ENCODE measurements around the gene DCUN1D2.
"Not testable (repeated sequence)": the region's sequence is repeated elsewhere in the genome, so short reads cannot be mapped to it uniquely, and the experiment has no call there.

Gene DCUN1D2

GRCh38 chr13:113441661-113442060 lies 48.9 kb downstream of the DCUN1D2 start:
- H3K4me3 ChIP-seq (replicated peaks; ENCODE audit: low read depth, low read length), result no peak overlapping the region
- no peak for TF ChIP-seq CTCF (IDR thresholded peaks at IDR 0.05; ENCODE audit: low read depth, low read length, missing control alignments)
- no peak for DNase-seq (ENCODE audit: extremely low read depth, low read depth)

DNA sequence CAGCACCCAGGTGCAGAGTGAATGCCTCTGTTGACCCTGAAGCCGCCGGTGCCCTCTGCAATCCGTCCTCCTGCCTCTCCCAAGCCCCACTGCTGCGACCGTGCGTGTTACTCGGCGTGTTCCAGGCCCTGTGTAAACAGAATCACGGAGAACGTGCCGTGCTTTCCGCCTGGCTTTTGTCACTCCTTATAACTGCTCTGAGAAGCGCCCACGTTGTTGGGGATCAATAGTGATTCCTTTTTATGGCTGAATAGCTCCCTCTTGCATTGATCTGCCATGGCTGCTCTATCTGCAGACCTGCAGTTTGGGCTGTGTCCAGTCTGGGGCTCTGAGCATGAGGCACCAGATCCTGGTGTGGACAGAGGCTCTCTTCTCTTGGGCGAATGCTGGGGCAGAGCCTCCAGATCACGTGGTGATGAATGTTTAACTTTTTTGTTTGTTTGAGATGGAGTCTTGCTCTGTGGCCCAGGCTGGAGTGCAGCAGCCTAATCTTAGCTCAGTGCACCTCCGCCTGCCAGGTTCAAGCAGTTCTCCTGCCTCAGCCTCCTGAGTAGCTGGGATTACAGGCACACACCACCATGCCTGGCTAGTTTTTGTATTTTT lies 53.0 kb downstream of the DCUN1D2 start:
- no peak for DNase-seq (ENCODE audit: extremely low read depth, low read depth)
- no peak overlapping the region for H3K4me3 ChIP-seq (replicated peaks; ENCODE audit: low read depth, low read length)
- no peak for TF ChIP-seq CTCF (IDR thresholded peaks at IDR 0.05; ENCODE audit: low read depth, low read length, missing control alignments)

DNA sequence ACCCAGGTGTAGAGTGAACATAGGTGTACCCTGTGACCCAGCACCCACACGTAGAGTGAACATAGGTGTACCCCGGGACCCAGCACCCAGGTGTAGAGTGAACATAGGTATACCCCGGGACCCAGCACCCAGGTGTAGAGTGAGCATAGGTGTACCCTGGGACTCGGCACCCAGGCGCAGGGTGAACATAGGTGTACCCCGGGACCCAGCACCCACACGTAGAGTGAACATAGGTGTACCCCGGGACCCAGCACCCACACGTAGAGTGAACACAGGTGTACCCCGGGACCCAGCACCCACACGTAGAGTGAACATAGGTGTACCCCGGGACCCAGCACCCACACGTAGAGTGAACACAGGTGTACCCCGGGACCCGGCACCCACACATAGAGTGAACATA lies 53.6 kb downstream of the DCUN1D2 start:
- DNase-seq (ENCODE audit: extremely low read depth, low read depth); H3K4me3 ChIP-seq (replicated peaks; ENCODE audit: low read depth, low read length): not testable (repeated sequence)

DNA sequence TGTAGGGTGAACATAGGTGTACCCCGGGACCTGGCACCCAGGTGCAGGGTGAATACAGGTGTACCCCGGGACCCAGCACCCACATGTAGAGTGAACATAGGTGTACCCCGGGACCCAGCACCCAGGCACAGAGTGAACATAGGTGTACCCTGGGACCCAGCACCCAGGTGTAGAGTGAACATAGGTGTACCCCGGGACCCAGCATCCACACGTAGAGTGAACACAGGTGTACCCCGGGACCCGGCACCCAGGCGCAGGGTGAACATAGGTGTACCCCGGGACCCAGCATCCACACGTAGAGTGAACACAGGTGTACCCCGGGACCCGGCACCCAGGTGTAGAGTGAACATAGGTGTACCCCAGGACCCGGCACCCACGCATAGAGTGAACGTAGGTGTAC lies 54.6 kb downstream of the DCUN1D2 start:
- not testable (repeated sequence) for H3K4me3 ChIP-seq (replicated peaks; ENCODE audit: low read depth, low read length); DNase-seq (ENCODE audit: extremely low read depth, low read depth)

DNA sequence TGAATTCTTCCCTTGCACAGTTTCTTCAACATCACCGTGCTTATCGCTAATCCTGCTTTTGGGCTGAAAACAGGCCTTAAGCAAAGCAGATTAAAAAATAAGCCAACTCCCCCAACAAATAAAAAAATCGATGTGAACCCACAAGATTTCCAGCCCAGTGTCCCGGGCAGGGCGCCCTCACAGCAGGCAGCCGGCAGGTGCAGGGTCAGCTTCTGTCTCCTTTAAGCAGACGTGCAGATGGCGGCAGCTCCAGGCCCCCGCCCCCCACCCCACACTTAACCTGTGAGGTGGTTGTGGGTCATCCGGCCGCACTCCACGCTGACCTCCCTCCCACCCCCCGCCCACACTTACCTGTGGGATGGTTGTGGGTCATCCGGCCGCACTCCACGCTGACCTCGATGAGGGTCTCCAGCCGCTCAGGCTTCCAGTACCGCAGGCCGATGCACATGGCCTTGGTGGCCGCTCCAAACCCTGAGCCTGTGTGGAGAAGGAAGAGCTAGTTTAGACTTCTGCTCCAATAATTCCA lies 57.1 kb downstream of the DCUN1D2 start:
- H3K4me3 ChIP-seq (replicated peaks; ENCODE audit: low read depth, low read length), result no peak overlapping the region
- TF ChIP-seq CTCF (IDR thresholded peaks at IDR 0.05; ENCODE audit: low read depth, low read length, missing control alignments), result no peak
- DNase-seq (ENCODE audit: extremely low read depth, low read depth), result no peak

- DNase-seq (ENCODE audit: extremely low read depth, low read depth), result no peak
- no peak overlapping the region for H3K4me3 ChIP-seq (replicated peaks; ENCODE audit: low read depth, low read length)
- TF ChIP-seq CTCF (IDR thresholded peaks at IDR 0.05; ENCODE audit: low read depth, low read length, missing control alignments), result no peak
Measured at GRCh38 chr13:113432506-113433270, 57.8 kb downstream of the DCUN1D2 start.

DNA sequence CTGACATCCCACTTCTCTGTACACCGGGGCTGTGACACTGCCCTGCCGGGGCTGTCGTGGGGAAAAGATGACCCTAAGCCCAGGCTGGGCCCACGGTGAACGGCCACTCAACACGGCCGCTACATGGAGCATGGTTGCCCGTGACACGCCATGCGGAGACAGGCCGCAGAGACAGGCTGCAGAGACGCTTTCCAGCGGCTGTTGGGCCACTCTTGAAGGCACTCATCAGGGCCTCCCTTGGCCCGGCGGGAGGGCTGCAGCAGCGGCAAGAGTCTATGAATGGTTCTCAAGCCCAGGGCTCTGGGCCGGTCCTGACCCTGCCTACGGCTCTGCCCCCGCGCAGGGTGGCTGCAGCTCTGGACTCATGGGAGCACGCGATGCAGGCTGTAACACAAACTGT lies 59.3 kb downstream of the DCUN1D2 start:
- no peak for DNase-seq (ENCODE audit: extremely low read depth, low read depth)
- H3K4me3 ChIP-seq (replicated peaks; ENCODE audit: low read depth, low read length), result no peak overlapping the region
- TF ChIP-seq CTCF (IDR thresholded peaks at IDR 0.05; ENCODE audit: low read depth, low read length, missing control alignments), result no peak
